PC-3 (cell line): Measurements from ENCODE around the gene ODF2L.

Experiments
- CTCF ChIP-seq: fragments of 300-600 bp; sonication (generic); conservative IDR thresholded peaks from 2 replicates; pipeline ENCODE4 v1.5.1; 2017; ENCODE audit warnings: antibody characterized with exemption, low read depth, mild to moderate bottlenecking, low read length
- EZH2 ChIP-seq: fragments of 300-600 bp; sonication (generic); IDR thresholded peaks from one replicate; pipeline ENCODE4 v1.6.1; 2017; ENCODE audit warnings: antibody characterized with exemption, mild to moderate bottlenecking, low read length; ENCODE audit not compliant: unreplicated experiment
- EZH2phosphoT487 ChIP-seq: fragments of 300-600 bp; sonication (generic); IDR thresholded peaks from 2 replicates; pipeline ENCODE4 v1.6.1; 2018; ENCODE audit warnings: mild to moderate bottlenecking, antibody characterized with exemption, low read length, borderline replicate concordance

DNA sequence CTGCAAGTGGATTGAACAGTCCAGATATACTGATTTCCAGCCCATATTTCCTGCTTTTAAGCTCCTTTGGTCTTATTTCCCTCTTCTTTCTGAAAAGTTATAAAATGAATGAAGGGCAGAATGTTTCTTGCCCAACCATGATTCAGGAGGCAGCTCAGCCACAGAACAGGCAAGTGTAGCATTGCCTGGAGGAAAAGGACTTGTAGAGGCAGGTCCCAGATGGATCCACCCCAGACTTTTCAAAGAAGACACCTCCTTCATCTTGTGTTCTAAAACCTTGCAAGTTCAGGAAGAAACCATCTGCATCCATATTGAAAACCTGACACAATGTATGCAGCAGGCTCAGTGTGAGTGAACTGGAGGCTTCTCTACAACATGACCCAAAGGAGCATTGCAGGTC, 27.8 kb upstream of the ODF2L start, which contains the start of gene CLCA2:
- TF ChIP-seq CTCF (no peak), EZH2 (no peak), EZH2phosphoT487 (no peak)
